ENCODE data around the gene LINC01488.

Gene LINC01488

GRCh38 chr11:69482322-69482721 lies 859 bp downstream of the LINC01488 start:
- no peak for DNase-seq

- no peak for DNase-seq
These were observed 1.7 kb downstream of the LINC01488 start for GRCh38 chr11:69483170-69483569.

DNA sequence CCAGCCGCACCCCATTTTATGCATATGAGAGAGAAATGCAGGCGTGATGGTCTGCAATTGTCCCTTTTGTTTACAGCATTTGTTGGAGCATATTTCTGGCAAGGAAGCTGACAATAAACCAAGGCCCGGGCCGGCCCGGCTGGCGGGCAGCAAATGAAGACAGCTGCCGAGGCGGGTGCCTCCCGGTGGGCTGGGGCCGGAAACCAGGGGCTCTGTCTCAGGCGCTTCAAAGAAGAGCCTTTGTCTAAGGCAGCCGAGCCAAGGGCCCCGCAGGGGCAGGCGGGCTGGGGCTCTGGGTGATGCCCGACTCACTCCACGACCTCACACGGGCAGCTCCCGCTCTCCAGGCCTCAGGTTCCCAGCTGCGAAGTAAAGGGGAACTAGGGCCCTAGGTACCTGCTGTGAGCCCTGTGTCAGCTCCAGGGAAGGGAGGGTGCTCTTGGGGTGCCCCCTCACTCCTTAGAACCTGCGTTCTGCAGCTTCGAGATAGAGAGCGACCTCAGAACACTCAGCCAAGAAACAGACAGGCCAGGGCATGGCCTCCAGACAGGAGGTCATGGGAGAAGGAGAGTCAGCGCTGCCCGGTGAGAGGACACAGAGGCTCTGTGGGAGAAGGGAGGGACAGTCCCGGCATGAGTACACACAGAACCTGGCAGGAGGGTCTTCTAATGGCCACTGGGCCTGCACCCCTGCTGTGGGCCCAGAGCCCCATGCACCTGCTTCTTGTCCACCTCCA lies 2.4 kb downstream of the LINC01488 start:
- no peak for DNase-seq

- DNase-seq = no peak
These were observed 3.2 kb downstream of the LINC01488 start for GRCh38 chr11:69484427-69485259.

- no peak for DNase-seq
These were observed 4.0 kb downstream of the LINC01488 start for GRCh38 chr11:69485337-69486041.

DNA sequence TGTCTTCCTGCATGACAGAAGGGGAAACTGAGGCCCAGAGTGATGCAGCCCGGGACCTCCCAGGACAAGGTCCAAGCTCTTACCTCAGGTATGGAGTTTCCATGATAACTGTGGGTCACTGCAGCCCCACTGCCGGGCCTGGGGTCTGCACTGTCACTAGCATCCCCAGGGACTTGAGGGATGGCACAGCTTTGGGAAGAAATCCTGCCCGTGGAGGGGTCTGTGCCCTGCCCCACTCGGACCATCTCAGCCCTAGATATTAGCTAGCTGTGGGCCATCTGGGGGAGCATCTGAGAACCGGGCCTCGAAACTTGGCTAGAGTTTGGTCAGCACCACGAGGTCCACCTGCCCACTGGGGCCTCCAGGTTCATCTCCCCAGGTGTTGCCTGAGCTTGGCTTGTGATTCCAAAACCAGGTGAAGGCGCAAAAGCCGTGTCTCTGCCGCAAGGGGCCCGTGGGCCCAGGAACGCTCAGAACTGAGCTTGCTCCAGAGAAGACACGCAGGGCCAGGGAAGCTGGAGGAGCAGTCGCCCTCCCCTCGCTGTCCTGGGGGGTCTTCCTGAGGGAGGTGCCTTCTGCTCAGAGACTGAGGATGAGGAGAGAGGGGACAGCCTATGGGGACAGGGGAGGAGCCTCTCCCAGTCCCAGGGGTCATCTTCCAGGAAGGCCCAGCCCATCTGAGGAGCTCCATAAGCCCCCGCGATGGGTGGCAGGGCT lies 4.8 kb downstream of the LINC01488 start:
- no peak for DNase-seq

DNA sequence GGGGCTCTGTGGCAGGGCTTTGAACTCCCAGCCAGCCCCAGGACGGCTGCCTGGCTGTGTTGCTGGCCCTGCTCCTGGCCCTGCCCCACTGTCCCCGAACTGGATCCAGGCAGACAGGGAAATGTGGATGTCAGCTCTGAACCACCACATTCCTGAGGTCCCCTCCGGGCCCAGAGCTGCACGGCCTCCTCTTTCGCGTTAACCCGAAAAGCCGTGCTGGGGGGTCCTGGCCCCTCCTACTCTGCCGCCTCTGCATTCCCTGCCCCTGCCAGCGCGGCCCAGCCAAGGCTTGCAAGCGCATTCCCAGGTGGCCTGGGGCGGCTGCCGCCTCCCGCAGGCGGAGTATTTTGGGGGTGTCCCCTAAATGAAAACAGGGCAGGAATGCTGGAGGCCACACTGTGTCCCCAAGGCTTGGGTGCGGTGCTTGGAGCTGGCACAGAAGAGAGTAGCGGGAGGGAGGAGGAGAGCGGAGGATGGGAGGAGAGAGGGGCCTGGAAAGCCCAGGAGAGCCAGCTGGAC lies 5.4 kb downstream of the LINC01488 start:
- no peak for DNase-seq

DNA sequence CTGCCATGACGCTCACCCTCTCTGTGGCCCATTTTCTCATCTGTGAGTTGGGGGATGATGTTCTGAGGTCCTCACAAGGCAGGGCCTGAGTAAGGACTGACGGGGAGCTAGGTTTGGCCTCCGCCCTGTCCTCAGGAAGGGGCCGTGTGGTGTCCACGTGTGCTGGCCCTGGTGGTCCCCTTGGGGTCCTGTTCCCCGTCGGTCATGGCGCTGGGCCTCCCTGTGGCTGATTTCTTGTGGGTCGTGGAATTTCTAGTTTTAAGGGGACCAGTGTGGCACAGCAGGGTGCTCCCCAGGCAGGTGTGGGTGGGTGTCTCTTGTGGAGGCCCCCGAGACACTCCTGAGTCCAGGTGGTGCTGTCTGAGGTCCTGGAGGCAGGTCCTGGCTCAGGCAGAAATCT lies 5.9 kb downstream of the LINC01488 start:
- DNase-seq = no peak

DNA sequence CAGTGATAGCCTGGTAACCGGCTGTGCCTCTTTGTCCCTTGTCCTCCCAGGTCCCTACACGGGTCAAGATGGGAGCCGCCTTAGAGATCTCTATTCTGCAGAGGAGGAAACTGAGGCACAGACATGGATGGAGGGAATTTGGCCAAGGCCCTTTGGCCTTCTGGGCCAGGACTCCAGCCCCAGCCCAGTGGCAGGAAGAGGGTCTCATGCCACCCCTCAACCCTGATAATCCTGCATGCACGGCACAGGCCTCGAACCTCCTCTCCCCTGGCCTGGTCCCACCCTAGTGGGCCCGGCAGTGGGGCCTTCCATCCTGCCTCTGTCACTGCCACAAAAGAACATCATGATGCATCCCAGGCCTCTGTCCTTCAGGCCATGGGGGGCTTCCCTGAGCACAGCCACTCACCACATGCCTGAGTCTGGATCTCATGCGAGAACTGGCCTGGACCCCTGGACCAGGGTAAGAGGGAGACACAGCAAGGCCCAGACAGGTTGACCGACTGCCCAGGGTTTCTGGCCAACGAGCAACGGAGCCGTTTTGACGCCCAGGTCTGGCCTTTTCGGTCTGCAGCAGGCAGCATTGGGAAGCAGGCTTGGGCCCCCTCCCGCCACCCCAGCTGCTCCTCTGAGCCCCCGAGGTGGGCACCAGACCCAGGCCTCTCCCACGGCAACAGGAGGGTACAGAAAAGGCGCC lies 6.5 kb downstream of the LINC01488 start:
- no peak for DNase-seq

DNA sequence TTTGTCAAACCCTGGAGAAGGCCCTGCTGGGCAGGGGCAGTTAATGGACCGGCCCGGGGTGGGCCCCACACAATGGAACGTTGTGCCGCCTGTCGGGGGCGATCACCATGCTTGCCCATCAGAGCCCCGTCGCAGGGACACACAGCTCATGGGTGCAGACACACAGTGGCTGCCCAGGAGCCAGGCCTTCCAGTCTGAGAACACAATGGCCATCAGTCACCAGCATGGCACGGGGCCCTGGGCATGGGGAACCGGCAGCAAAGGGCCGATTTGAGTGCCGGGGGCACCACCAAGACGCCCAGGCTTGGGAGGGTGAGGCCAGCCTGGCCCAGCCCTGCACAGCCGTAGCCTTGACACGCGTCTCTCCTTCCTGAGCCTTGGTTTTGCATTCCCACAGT lies 7.1 kb downstream of the LINC01488 start:
- DNase-seq = no peak

DNA sequence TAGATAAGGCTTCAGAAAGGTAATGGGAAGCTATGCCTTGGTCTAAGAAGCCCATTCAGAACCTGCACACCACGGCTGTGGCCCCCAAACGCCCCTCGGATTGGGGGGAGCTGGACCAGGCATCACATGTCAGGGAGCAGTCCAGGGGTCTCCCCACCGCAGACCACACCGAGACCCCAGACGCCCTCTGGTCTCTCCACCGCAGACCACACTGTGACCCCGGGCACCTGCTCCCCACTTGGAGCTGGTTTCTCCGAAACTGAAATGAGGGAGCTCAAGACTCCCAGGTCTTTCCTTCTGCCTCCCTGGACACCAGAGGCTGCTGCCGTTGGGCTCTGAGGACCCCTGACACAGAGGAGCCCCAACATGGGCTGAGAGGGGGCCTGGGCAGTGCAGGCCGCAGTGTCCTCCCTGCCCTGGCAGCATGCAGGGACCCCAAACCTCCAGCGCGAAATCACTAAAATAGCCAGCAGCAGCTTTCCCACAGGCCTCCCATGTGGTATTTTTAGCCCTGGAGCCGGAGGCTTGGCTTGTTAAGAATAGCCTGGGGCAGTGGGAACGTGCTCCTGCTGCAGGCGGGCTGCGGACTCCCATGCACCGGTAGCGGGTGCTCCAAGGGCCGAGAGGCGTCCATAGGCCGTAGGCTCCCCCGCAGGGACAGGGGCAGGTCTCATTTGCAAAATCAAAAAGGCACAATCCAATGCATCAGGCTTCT lies 7.7 kb downstream of the LINC01488 start:
- no peak for DNase-seq

DNA sequence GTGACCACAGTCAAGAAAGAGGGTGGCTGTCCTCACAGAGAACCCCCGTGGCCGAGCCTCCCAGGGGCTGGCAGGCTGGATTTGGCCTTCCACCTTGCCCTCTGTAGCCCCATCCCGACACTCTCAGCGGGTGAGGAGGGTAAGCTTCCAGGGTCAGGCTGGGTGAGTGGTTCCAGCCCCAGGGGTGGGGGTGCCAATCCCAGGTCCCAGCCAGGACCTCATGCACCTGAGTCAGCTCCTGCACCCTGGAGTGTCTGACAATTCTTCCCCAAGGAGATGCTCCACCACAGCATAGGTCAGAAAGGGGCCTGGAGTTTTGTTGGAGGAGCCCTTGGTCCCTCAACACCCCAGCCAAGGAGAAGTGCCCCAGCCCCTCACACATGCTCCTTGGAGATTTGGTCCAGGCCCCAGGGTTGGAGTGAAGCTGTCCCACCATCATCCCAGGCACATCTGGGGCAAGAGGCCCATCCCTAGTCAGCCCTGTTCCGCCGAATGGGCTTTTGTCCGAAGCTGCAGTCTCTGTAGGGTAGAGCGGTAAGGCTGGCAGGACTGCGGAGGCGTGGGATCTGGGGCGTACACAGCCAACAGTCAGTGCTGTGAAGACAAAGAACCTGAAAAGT lies 8.4 kb downstream of the LINC01488 start:
- no peak for DNase-seq

DNA sequence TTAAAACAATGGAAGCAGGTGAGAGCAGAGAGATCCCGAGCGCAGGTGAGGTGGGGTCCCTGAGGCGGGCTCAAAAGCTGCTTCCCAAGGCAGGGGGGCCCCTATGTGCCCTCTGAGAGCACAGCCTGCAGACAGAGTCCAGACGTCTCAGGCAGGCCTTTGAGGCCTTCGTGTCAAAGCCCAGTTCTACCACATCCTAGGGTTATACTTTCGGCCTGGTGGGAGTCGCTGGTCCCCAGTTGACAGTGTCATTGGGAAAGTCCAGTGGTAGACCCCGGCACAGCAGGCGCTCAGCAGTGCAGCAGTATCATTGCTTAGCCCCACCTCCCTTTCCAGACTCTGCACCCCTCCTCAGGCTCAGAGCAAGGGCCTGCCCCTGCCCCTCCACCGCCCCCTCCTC lies 9.1 kb downstream of the LINC01488 start:
- no peak for DNase-seq

GRCh38 chr11:69491071-69492031 lies 9.9 kb downstream of the LINC01488 start:
- no peak for DNase-seq

GRCh38 chr11:69492201-69492991 lies 10.9 kb downstream of the LINC01488 start:
- no peak for DNase-seq

DNA sequence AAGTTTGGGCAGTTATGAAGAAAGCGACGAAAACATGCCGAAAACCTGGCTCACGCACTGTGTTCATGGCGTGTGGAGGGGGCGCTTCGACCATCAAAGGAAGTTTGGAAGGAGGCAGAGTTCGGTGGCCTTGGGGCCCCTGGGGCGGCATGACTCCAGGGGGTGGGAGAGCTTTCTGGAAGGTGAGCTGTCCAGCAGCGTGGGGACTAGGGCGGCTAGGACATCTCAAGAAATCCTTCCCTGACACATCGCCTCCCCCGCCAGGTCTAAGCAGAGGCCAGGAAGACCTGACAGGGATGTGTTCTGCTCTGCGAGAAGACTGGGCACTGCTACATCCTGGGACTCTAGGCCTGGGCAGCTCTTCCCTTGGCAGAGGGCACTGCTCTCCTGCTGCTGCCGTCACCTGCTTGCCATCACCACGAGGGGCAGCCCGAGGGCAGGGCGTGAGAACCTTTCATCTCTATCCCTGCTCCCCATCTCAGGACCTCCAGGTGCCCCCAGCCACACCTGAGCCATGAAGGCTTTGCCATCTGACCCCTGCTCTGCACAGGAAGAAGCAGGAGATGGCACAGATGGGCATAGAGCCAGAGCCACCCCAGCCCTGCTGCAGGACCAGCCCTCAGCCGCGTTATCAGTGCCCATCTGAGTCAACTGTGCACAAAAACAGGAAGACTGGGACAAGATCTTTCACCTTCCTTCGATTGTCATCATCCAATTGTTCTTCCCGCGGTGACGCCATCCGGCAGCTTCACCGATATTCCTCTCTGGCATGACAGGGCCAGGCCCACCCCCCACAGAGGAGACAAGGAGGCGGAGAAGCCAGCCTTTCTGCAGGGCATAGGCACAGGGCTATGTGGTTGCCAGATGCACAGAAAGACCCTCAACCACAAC lies 12.7 kb downstream of the LINC01488 start:
- no peak for DNase-seq

- DNase-seq = no peak
These were observed 13.4 kb downstream of the LINC01488 start for GRCh38 chr11:69494851-69495250.

Data from activated CD8-positive, alpha-beta memory T cell treated with anti-CD3 and anti-CD28 coated beads, Interleukin-2, amount 50 U/mL, for 48 hours (primary cell).